Globus pallidus (tissue), 1 donor: ENCODE data around the gene BCKDHA.
"Not testable (repeated sequence)": the region's sequence is repeated elsewhere in the genome, so short reads cannot be mapped to it uniquely, and the experiment has no call there.

Experiments used
- DNase-seq: peaks from one replicate; pipeline ENCODE4 v3.0.0-alpha.2; 2015; ENCODE audit warnings: low spot score

The BCKDHA gene

GRCh38 chr19:41405776-41406175 lies 8.2 kb downstream of the BCKDHA start:
- DNase-seq: no peak

DNA sequence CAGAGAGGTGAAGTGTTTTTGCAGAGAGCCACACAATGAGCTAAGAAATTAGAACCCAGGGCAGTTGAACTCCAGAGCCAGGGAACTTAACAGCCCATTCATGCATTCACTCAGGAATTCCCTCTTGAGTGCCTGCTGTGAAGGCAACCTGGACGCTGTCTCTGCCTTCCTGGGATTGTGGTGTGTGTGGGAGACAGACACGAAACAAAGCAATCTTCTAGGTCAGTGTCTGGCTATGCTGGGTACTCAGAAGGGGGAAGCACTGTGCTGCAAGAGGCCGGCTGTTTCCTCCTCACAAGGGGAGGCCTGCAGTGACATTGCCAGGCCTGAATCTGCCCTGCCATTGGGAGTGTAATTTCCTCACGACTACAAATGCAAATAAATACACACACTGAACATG lies 9.7 kb downstream of the BCKDHA start:
- DNase-seq: no peak

DNA sequence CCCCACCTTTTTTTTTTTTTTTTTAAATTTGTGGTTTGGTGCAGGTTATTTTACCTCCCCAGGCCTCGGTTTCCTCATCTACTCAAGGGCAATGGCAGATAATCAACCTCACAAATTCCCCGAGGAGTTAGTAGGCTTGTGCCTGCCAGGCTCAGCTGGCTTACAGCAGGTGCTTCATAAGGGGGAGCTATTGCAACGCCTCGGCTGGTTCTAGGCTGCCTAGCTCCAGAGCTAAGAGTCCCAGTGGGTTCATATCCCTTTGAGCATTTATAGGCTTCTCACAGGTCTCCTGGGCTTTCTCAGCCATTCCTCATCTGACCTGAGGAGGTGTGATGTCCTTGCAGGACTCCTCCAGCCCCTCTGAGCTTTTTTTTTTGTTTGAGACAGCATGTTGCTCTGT lies 10.6 kb downstream of the BCKDHA start:
- DNase-seq: no peak

DNA sequence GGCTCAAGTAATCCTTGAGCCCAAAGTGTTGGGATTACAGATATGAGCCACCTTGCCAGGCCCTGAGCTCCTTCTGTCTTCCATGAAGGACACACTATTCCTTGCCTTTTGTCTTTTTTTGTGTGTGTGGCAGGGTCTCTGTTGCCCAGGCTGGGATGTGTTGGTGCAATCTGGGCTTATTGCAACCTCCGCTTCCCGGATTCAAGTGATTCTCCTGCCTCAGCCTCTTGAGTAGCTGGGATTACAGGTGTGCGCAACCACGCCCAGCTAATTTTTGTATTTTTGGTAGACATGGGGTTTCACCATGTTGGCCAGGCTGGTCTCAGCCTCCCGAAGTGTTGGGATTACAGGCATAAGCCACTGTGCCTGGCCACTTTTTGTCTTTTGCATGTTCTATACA lies 11.2 kb downstream of the BCKDHA start:
- DNase-seq: not testable (repeated sequence)

DNA sequence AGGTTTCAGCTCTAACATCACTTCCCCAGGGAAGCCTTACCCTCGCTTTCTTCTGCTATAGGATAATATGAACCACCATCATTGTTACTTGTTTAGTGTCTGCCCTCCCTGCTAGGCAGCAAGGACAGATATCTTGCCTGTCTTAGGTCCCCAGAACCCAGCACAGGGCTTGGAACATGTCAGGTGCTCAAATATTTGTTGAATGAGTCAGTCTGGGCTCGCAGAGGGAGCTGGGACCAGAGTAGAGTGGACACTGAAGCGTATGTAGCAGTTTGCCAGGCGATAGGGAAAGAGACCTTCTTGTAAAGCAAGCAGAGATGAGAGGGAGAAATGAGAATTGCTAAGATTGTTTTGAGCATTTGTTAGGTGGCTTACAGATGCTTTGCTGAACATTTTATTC lies 11.7 kb downstream of the BCKDHA start:
- DNase-seq: no peak

GRCh38 chr19:41410336-41411054 lies 12.9 kb downstream of the BCKDHA start:
- no peak for DNase-seq

DNA sequence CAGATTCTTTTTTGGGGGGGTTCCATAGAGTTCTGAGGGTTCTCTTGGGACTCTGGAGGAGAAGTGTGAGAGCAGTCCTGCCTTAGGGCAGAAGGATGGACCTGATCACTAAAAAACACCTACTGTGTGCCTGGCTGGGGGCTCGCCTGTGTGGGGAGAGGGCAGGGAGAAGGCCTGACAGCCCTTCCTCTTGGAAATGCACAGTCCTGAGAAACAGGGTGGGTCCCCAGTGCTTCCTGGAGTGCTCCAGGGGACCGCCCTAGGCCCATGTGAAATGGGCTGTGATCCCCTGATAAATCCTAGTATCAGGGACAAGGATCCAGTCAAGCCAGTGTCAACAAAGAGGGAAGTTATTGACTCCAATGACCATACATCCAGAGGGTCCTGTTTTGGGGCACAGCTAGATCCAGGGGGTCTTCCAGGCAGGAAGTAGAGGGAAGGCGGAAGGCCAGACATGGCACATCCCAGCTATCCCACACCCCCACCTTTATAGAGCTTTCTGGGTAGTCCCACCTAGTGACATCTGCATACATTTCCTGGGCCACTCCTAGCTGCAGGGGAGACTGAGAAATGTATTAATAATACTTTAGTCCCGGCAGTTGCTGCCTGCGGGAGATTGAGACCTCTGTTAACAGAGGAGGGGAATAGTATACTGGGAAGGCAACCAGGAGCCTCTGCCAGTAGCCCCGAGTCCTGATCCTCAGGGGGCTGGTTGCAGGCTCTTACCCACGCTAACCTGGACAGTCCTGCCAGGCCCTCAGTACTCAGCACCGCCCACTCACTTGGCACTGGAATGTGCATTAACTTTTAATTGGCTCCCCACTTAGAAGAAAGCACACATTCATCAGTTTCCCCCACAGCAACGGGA lies 13.7 kb downstream of the BCKDHA start:
- DNase-seq: no peak

DNA sequence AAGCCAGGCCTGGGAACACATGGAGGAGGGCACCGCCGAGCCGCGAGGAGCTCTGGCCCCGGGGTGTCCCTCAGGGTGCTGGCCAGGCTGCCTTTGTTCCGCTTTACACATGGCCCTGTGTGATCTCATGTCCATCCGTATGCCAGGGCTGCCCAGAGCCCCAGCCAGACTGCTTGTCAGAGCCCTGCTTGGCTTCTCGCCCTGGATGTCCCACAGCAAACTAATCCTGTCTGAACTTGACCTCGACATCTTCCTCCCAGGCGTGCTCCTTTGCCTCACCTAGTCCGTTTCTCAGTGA lies 14.3 kb downstream of the BCKDHA start:
- DNase-seq: peak; percentile 80

GRCh38 chr19:41412953-41413352 lies 15.3 kb downstream of the BCKDHA start:
- no peak for DNase-seq

DNA sequence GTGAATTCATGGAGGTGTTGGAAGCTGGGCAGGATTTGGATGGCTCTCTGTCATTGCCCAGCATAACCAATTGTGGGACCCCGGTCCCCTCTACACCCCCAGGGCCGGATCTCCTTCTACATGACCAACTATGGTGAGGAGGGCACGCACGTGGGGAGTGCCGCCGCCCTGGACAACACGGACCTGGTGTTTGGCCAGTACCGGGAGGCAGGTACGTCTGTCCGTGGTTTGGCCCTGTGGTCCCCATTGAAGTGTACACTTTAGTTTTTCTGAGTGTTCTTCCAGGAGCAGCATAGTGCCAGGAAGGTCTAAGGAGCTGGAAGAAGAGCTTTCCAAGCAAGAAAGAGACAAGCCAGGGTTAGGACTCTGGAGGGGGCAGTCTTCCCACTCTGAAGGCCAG lies 16.3 kb downstream of the BCKDHA start:
- no peak for DNase-seq

GRCh38 chr19:41414461-41414860 lies 16.8 kb downstream of the BCKDHA start:
- DNase-seq: no peak

GRCh38 chr19:41415154-41415571 lies 17.5 kb downstream of the BCKDHA start:
- no peak for DNase-seq

DNA sequence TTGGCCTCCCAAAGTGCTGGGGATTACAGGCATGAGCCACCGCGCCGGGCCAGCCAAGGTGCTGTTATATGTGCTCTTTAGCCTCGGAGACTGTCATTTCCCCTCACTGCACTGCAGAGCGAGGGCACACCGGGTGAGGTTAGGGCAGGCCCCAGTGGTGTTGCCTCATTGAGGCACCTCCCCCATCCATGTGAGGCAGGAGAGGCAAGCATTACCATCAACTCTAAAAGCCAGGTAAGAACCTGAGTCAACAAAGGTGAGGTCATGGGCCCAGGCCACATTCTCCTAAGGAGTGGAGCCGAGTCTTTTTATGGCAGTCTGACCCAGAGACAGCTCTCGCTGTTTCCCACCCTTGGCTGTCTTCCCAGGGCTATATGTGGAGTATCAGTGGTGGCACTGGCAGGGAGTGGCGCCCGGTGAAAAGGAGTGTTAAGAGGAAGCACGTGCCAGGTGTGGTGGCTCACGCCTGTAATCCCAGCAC lies 18.6 kb downstream of the BCKDHA start:
- no peak for DNase-seq

- DNase-seq: peak; percentile 56
These were observed 22.7 kb downstream of the BCKDHA start for GRCh38 chr19:41420101-41420880.

GRCh38 chr19:41421314-41421713 lies 23.7 kb downstream of the BCKDHA start:
- no peak for DNase-seq

DNA sequence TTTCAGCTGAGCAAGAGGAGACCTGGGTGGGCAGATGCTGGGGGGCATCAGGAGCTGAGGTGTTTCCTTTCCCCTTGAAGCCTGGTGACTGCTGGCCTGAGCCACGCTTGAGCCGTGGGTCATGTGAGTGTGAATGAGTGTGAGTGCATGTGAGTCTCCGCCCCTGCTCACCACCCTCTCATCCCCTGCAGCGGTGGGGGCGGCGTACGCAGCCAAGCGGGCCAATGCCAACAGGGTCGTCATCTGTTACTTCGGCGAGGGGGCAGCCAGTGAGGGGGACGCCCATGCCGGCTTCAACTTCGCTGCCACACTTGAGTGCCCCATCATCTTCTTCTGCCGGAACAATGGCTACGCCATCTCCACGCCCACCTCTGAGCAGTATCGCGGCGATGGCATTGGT lies 24.4 kb downstream of the BCKDHA start:
- no peak for DNase-seq

DNA sequence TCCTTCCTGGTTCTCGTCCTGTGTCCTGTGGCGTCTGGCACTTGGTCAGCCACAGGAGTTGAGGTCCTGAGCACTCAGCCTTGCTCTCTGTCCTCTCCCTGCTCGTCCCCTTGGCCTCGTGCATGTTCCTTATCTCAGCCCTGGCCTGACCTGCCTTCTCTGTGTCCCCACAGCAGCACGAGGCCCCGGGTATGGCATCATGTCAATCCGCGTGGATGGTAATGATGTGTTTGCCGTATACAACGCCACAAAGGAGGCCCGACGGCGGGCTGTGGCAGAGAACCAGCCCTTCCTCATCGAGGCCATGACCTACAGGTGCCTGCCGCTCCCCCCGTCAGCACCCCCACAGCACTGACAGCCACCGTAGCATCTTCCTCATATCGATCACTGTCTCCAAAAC lies 24.8 kb downstream of the BCKDHA start:
- no peak for DNase-seq

GRCh38 chr19:41422955-41423354 lies 25.3 kb downstream of the BCKDHA start:
- no peak for DNase-seq

DNA sequence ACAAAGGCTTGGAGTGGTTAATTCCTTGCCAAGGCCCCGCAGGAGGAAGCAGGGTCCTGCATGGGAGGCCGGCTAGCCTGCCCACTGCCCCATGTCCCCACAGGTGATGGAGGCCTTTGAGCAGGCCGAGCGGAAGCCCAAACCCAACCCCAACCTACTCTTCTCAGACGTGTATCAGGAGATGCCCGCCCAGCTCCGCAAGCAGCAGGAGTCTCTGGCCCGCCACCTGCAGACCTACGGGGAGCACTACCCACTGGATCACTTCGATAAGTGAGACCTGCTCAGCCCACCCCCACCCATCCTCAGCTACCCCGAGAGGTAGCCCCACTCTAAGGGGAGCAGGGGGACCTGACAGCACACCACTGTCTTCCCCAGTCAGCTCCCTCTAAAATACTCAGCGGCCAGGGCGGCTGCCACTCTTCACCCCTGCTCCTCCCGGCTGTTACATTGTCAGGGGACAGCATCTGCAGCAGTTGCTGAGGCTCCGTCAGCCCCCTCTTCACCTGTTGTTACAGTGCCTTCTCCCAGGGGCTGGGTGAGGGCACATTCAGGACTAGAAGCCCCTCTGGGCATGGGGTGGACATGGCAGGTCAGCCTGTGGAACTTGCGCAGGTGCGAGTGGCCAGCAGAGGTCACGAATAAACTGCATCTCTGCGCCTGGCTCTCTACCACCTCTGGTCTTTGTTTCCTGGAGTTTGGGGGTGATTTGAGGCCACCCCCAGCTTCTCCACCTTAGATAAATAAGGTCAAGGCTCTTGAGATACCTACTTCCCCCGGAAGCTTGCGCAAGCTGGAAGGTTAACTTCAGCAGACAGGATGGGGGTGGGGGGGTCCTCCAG lies 26.9 kb downstream of the BCKDHA start:
- DNase-seq: no peak

GRCh38 chr19:41425174-41426115 lies 27.8 kb downstream of the BCKDHA start:
- no peak for DNase-seq
